HG02763 (cell line): Measurements from ENCODE around the gene FBXW11.
"Not testable (repeated sequence)": the region's sequence is repeated elsewhere in the genome, so short reads cannot be mapped to it uniquely, and the experiment has no call there.

Experiments used
- ATAC-seq: cut with Tn5 transposase; IDR thresholded peaks from one replicate; pipeline ENCODE4 v1.9.1; 2021; ENCODE audit warnings: mild to moderate bottlenecking, moderate library complexity; ENCODE audit not compliant: unreplicated experiment

FBXW11 gene

GRCh38 chr5:171986772-171987171 lies 19.7 kb downstream of the FBXW11 start:
- ATAC-seq = no peak

GRCh38 chr5:171984748-171985419 lies 21.6 kb downstream of the FBXW11 start:
- no peak for ATAC-seq

- no peak for ATAC-seq
Observed at GRCh38 chr5:171981847-171982246, 24.6 kb downstream of the FBXW11 start.

- no peak for ATAC-seq
Observed at GRCh38 chr5:171980792-171981191, 25.6 kb downstream of the FBXW11 start.

- no peak for ATAC-seq
Observed at GRCh38 chr5:171979606-171980005, 26.8 kb downstream of the FBXW11 start.

- no peak for ATAC-seq
Observed at GRCh38 chr5:171978519-171978918, 27.9 kb downstream of the FBXW11 start.

- ATAC-seq = no peak
Observed at GRCh38 chr5:171978016-171978415, 28.4 kb downstream of the FBXW11 start.

GRCh38 chr5:171977244-171977950 lies 29.0 kb downstream of the FBXW11 start:
- ATAC-seq = not testable (repeated sequence)

- ATAC-seq = no peak
Observed at GRCh38 chr5:171975877-171976667, 30.4 kb downstream of the FBXW11 start.

GRCh38 chr5:171975262-171975876 lies 31.1 kb downstream of the FBXW11 start:
- ATAC-seq = no peak

GRCh38 chr5:171970826-171971225 lies 35.6 kb downstream of the FBXW11 start:
- no peak for ATAC-seq

- no peak for ATAC-seq
Observed at GRCh38 chr5:171969288-171969880, 37.1 kb downstream of the FBXW11 start.

GRCh38 chr5:171968531-171968930 lies 37.9 kb downstream of the FBXW11 start:
- ATAC-seq = no peak

GRCh38 chr5:171966964-171967363 lies 39.5 kb downstream of the FBXW11 start:
- ATAC-seq = no peak

- ATAC-seq = no peak
Observed at GRCh38 chr5:171966270-171966669, 40.2 kb downstream of the FBXW11 start.

GRCh38 chr5:171965745-171966144 lies 40.7 kb downstream of the FBXW11 start:
- no peak for ATAC-seq

- ATAC-seq = no peak
Observed at GRCh38 chr5:171963416-171963815, 43.0 kb downstream of the FBXW11 start.

- ATAC-seq = no peak
Observed at GRCh38 chr5:171961117-171961516, 45.3 kb downstream of the FBXW11 start.

- ATAC-seq = peak; percentile 40
Observed at GRCh38 chr5:171957591-171958251, 48.7 kb downstream of the FBXW11 start.

GRCh38 chr5:171956887-171957495 lies 49.4 kb downstream of the FBXW11 start:
- ATAC-seq = no peak
